ENCODE results near the gene CACNA1D.

- TF ChIP-seq GATA3 (IDR thresholded peaks at IDR 0.05; ENCODE audit: low read depth, low read length) (no peak), GATA2 (IDR thresholded peaks at IDR 0.05; ENCODE audit: low read depth, low read length) (no peak)
Measured at GRCh38 chr3:53593611-53594010, 99.2 kb downstream of the CACNA1D start.

All from SH-SY5Y (cell line).